HepG2 (cell line): Measurements from ENCODE around the gene CREBRF.

Experiments used
- KLF16 ChIP-seq, 2 experiments: sonication (generic) in 1 of 2; formaldehyde crosslinking in 1 of 2; IDR thresholded peaks; 2 replicates each; pipeline versions ENCODE4 v1.6.1 to v1.8.0; 2016 to 2023; ENCODE audit warnings: missing genetic modification reagents in 2 of 2, missing compliant biosample characterization in 1 of 2
- MTA1 ChIP-seq: sonication (generic); formaldehyde crosslinking; IDR thresholded peaks from 2 replicates; pipeline ENCODE4 v1.4.0; 2020; ENCODE audit warnings: missing genetic modification reagents, mild to moderate bottlenecking, borderline replicate concordance
- RBM39 ChIP-seq: fragments of 200-400 bp; formaldehyde crosslinking; IDR thresholded peaks from one replicate; pipeline ENCODE4 v1.6.1; 2018; ENCODE audit warnings: antibody characterized with exemption, mild to moderate bottlenecking, low read depth, low read length; ENCODE audit not compliant: poor library complexity, severe bottlenecking
- RERE ChIP-seq: IDR thresholded peaks from 2 replicates; pipeline ENCODE4 v1.6.1; 2016; ENCODE audit warnings: low read depth, missing genetic modification reagents, missing compliant biosample characterization
- SAFB2 ChIP-seq: sonication (generic); formaldehyde crosslinking; IDR thresholded peaks from 2 replicates; pipeline ENCODE4 v1.5.1; 2020; ENCODE audit warnings: missing genetic modification reagents, low read depth, mild to moderate bottlenecking, borderline replicate concordance
- ZNF24 ChIP-seq: fragments of 450-650 bp; IDR thresholded peaks from 2 replicates; pipeline ENCODE4 v1.6.1; 2017; ENCODE audit warnings: antibody characterized with exemption, mild to moderate bottlenecking
- ZNF670 ChIP-seq: sonication (generic); formaldehyde crosslinking; IDR thresholded peaks from 2 replicates; pipeline ENCODE4 v1.8.0; 2022; ENCODE audit warnings: mild to moderate bottlenecking, missing genetic modification reagents, borderline replicate concordance
- TF ChIP-seq, protein P1 (sequence below): sonication (generic); formaldehyde crosslinking; IDR thresholded peaks from 2 replicates; pipeline ENCODE4 v1.5.0; 2020; ENCODE audit warnings: mild to moderate bottlenecking, missing genetic modification reagents, moderate library complexity
- TF ChIP-seq, protein P2 (sequence below): sonication (generic); formaldehyde crosslinking; IDR thresholded peaks from 2 replicates; pipeline ENCODE4 v1.4.0; 2020; ENCODE audit warnings: missing genetic modification reagents

DNA sequence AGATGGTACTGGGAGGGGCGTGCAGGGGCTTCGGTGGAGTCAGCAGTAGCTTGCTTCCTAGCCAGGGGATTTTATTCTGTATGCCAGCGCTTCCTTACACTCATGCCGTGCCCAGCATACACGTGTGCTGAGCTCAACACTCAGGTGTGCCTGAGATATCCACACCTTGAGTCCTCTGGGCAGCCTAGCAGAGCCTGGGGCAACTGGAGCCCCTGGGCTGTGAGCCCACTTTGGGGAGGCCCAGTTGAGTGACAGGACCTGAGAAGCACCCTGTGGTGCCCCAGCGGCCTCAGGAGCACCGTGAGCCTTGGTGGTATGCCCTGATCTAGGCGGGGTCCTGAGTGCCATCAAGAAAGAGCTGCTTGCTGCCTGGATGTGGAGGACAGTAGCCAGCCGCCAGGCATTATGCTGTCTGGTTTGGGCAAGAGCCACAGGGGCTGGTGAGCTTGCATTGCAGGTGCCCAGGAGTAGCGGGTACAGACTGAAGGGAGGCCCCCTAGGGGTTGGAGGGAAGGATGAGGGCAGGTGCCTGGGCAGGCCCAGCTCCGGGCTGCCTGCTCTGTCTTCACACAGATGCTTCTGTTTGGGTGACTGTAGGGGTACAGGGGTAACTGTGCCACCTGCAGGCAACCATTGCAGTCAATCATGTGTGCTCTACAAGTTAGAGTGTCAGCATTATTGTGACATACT is 131.0 kb downstream of the CREBRF start:
- TF ChIP-seq ZNF670 (CRISPR knock-in tag) (no peak), MTA1 (CRISPR knock-in tag) (no peak), SAFB2 (no peak), RBM39 (no peak), RERE (no peak), KLF16 (CRISPR knock-in tag; IDR thresholded peaks at IDR 0.05) (no peak), ZNF24 (no peak)
- TF ChIP-seq, protein P1, sequence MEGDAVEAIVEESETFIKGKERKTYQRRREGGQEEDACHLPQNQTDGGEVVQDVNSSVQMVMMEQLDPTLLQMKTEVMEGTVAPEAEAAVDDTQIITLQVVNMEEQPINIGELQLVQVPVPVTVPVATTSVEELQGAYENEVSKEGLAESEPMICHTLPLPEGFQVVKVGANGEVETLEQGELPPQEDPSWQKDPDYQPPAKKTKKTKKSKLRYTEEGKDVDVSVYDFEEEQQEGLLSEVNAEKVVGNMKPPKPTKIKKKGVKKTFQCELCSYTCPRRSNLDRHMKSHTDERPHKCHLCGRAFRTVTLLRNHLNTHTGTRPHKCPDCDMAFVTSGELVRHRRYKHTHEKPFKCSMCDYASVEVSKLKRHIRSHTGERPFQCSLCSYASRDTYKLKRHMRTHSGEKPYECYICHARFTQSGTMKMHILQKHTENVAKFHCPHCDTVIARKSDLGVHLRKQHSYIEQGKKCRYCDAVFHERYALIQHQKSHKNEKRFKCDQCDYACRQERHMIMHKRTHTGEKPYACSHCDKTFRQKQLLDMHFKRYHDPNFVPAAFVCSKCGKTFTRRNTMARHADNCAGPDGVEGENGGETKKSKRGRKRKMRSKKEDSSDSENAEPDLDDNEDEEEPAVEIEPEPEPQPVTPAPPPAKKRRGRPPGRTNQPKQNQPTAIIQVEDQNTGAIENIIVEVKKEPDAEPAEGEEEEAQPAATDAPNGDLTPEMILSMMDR, result peak; percentile 48
- TF ChIP-seq, protein P2, sequence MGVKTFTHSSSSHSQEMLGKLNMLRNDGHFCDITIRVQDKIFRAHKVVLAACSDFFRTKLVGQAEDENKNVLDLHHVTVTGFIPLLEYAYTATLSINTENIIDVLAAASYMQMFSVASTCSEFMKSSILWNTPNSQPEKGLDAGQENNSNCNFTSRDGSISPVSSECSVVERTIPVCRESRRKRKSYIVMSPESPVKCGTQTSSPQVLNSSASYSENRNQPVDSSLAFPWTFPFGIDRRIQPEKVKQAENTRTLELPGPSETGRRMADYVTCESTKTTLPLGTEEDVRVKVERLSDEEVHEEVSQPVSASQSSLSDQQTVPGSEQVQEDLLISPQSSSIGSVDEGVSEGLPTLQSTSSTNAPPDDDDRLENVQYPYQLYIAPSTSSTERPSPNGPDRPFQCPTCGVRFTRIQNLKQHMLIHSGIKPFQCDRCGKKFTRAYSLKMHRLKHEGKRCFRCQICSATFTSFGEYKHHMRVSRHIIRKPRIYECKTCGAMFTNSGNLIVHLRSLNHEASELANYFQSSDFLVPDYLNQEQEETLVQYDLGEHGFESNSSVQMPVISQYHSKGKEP (CRISPR knock-in tag), result no peak
